A549 (cell line): ENCODE data around the gene CSF3.
A peak's percentile ranks its signal among the peaks of the same experiment; 100 is the strongest.

Experiments
- ATOH8 ChIP-seq: fragments of 250-450 bp; sonication (Bioruptor Pico); IDR thresholded peaks from 2 replicates; pipeline ENCODE4 v1.5.0; 2020; ENCODE audit warnings: low read depth, mild to moderate bottlenecking, moderate library complexity
- BHLHE40 ChIP-seq: IDR thresholded peaks from 2 replicates; pipeline ENCODE4 v1.6.1; 2012; ENCODE audit warnings: low read depth, low read length, inconsistent platforms
- CHD2 ChIP-seq: fragments of 150-350 bp; IDR thresholded peaks from 2 replicates; pipeline ENCODE4 v1.6.1; 2014; ENCODE audit warnings: low read length; ENCODE audit not compliant: partially characterized antibody
- CTCF ChIP-seq: fragments of >200 bp; sonication (Bioruptor Twin); formaldehyde crosslinking; IDR thresholded peaks from 3 replicates; pipeline ENCODE4 v1.5.1; 2016
- HDAC2 ChIP-seq: fragments of 200-600 bp; sonication (generic); IDR thresholded peaks from 2 replicates; pipeline ENCODE4 v1.6.1; 2016
- NFE2L2 ChIP-seq: fragments of 150-350 bp; conservative IDR thresholded peaks from 2 replicates; pipeline ENCODE4 v1.6.1; 2014; ENCODE audit warnings: low read length
- NPAS2 ChIP-seq: fragments of 250-450 bp; sonication (Bioruptor Pico); IDR thresholded peaks from 2 replicates; pipeline ENCODE4 v1.8.0; 2022; ENCODE audit warnings: mild to moderate bottlenecking, moderate library complexity, borderline replicate concordance
- POLR2A ChIP-seq: IDR thresholded peaks from 2 replicates; pipeline ENCODE4 v1.6.1; 2012; ENCODE audit warnings: mild to moderate bottlenecking, low read length

- TF ChIP-seq CTCF: peak; percentile 86
- no peak for TF ChIP-seq CHD2
- TF ChIP-seq POLR2A: no peak
- TF ChIP-seq ATOH8 (CRISPR knock-in tag): no peak
- TF ChIP-seq NPAS2 (CRISPR knock-in tag): no peak
- no peak for TF ChIP-seq NFE2L2
- no peak for TF ChIP-seq BHLHE40
- no peak for TF ChIP-seq HDAC2
These were observed 47.3 kb downstream of the CSF3 start, which contains the start of gene THRA for GRCh38 chr17:40062329-40063186.
